HUDEP-2 (cell line): ENCODE data around the gene ATRX.
"Not testable (repeated sequence)": the region's sequence is repeated elsewhere in the genome, so short reads cannot be mapped to it uniquely, and the experiment has no call there.

Experiments used
- DNase-seq, 76 experiments: peaks; one replicate each; lab custom pipeline; 2025; ENCODE audit not compliant: unreplicated experiment in 76 of 76; lab: John Stamatoyannopoulos, UW

Gene ATRX

DNA sequence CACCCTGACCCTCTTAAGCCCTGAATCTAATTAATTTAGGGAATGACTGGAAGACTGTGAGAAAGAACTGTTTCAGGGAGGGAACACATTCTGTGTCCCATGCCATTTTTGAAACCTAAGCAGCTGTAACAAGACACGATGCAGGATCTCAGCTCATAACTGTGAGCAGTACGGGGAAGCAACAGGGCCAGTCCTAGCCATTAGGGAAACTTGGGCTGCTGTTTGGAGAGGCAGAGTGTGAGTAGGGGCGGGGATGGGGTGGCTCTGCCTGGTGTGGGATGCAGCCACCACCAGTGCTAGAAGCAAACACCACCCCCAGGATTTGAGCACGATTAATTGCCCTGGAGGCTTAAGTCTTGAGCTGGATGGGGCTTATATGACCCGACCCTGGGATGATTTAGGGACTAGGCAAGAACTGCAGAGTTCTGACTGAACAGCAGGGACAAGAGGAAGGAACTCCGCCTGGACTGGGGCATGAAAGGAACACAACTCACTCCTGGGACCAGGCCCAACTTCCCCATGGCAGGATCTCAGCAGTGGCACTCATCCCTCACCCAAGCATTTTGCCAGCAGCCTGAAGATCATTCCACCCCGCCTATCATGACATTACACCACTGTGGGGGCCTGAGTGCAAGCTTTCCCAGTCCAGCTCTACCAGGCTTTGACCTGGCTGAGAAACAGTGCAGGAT lies 43.1 kb downstream of the ATRX start:
- no peak for DNase-seq

DNA sequence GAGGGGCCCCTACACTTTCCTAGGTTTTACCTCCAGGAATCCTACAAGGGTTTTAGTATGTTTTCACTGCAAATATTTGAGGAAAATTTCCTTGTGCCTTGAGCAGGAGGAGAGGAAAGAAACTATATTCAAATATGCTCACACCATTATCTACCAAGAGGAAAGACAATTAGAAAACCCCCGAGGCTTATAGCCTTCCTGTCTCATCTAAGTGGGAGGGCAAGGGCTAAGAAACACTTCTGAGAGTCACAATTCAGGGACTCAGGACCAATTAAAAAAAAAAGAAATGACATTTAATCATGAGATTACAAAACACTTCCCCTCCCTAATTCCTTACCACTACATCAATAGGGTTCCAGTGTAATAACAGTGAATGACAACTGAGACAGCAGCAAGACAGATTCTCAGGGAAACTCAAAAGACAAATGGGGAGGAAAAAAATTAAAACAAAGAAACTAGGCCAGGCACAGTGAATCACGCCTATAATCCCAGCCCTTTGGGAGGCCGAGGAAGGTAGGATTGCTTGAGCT lies 45.6 kb downstream of the ATRX start:
- DNase-seq = no peak

DNA sequence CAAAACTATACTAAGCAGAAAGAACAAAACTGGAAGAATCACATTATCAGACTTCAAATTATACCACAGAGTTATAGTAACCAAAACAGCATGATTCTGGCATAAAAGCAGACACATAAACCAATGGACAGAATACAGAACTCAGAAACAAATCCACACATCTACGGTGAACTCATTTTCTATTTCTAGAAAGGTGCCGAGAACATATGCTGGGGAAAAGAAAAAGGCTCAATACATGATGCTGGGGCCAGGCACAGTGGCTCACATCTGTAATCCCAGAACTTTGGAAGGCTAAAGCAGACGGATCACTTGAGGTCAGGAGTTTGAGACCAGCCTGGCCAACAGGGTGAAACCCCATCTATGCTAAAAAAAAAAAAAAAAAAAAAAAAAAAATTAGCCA lies 52.7 kb downstream of the ATRX start:
- DNase-seq = no peak

DNA sequence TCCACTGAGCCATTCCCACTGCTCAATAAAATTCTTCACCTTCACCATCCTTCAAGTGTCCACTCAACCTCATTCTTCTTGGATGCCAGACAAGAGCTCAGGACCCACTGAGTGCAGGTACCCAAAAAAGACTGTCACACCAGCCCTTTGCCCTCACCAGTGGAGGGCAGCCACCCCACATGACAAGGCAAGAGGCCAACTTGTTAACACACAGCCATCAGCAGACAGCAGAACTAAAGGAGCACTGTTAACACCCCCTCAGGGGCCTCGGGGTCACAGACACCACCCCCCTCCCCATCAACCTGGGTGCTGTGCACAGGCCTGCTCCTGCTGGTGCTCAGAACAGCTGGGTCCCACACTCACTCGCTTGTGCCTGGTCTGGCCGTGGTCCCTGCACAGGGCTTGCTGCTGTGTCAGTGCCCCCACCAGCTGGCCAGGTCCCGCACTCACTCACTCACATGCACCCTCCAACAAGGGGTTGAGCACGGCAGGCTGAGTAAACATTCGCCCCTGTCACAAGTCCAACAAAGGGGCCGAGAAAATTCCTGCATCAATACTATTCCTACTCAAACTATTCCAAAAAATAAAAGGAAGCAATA lies 54.1 kb downstream of the ATRX start:
- peak in 11 of 76 experiments; percentile 0 to 16 (median 1) for DNase-seq

DNA sequence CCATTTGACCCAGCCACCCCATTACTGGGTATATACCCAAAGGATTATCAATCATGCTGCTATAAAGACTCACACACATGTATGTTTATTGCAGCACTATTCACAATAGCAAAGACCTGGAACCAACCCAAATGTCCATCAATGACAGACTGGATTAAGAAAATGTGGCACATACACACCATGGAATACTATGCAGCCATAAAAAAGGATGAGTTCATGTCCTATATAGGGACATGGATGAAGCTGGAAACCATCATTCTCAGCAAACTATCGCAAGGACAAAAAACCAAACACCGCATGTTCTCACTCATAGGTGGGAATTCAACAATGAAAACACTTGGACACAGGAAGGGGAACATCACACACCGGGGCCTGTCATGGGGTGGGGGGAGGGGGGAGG lies 59.9 kb downstream of the ATRX start:
- not testable (repeated sequence) for DNase-seq

DNA sequence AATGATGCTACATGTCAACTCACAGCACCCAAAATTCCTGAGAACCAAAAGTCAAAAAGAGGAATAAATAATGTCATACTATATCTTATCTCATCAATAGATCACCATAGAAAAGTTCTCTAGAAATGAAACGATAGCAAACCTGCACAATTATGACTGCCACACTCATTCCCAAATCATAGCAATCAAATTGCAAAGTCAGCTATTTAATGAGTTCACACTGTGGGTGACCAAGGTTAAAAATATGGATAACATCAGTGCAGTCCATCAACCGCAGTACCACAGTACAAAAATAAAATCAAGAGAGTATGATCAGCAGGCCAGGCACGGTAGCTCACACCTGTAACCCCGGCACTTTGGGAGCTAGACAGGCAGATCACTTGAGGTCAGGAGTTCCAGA lies 62.3 kb downstream of the ATRX start:
- DNase-seq = no peak

DNA sequence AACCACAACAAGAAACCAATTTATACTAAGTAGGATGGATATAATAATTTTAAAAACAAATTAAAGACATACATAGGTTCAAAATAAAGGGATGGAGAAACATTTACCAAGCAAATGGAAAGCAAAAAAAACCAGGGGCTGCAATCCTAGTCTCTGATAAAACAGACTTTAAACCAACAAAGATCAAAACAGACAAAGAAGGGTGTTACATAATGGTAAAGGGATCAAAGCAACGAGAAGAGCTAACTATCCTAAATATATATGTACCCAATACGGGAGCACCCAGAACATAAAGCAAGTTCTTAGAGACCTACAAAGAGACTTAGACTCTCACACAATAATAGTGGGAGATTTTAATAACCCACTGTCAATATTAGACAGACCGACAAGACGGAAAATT lies 66.6 kb downstream of the ATRX start:
- DNase-seq = no peak

DNA sequence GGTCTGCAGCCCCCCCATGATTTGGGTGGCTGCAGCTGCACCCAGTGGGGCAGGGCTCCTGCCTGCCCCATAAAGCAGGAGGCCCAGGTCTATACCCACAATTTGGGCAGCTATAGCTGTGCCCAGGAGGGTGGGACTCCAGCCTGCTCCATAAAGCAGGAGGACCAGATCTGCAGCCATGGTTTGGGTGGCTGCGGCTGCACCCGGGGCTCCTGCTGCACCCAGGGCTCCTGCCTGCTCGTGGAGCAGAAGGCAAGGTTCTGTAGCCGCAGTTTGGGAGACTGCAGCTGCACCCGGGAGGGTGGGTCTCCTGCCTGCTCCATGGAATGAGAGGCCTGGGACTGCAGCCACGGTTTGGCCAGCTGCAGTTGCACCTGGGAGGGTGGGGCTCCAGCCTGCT lies 81.1 kb downstream of the ATRX start:
- no peak for DNase-seq

DNA sequence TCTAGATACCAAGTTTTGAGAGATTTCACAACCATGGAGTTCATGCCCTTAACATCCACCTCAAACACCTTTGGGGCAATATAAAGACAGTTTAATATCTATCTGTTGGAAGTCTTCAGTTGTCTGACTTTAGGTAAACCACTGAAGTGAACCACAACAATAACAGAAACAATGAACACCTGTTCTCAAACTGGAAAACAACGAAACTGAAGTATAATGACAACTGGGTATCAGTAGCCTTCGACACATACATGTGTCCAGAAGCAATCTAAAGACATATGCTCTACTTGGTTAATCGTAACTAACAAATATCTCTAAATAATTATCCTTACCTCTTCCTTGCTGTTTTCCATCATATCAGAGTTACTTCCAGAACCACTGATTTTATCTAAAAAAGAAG lies 87.8 kb downstream of the ATRX start:
- no peak for DNase-seq

DNA sequence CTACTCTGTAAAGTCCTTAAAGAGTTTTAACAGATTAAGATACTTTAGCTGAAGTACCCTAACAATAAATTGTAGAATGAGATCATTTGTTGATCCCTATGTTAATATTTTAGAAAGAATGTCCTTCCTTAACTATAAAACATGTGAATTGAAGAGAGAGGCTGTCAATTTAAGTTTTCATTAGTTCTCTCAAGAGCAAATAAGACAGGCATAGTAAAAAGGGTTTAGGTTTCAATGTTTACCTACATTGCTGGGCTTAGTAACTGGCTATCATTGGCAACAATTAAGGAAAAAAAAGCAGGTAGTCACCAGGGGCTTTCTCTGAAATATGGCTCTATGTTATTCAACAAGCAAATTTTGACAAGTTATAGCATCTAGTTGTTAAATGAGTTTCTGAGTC lies 91.5 kb downstream of the ATRX start:
- no peak for DNase-seq

DNA sequence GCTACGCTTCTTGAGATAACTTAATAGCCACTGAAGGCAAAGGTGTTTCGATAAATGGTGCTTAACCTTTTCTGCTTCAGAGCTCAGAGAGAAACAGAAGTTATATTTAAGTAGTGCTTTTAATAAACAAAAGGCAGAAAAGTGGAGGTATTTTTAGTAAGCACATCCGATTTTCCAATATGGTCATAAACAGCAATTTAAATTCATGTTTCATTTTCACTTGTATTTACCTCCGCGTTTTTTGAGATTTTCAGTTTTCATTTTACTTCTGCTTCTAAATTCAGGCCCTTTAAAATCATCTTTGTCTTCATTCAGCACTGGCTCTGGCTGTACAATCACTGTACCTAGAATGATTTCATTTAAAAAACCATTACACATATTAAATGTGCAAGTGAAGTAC lies 92.4 kb downstream of the ATRX start:
- DNase-seq = no peak

DNA sequence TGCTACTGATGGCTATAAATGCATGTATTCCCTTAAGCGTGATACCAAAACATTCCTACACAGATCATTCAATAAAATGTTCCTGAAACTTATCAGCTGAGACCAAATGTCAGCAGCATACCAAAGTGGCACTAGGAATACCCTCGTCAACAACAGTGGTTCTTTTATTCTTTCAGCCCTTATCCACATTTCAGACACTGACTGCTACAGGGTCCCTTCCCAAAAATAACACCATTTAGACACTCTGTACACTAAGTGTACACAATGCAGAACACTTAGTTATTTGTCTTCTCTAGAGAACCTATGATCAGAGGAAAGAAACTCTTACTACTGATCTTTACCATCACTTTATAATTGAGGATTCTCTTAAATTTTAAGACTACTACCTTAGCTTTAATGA lies 94.1 kb downstream of the ATRX start:
- no peak for DNase-seq

DNA sequence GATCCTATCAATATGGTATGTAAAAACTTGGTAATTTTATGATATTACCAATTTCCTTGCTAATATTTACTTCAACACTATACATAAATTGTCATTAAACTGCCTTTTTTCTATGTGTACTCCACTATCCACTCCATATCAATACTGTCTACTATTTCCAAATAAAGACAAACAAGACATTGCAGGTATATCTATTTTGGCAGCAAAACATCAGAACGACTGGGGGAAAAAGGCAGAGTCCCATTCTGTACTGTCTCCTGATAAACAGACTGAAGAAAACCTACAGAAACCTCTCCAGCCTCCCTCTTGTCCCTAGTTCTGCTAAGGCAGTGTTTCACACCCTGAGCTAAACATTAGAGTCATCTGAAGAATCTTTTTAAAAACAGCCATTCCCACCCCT lies 96.6 kb downstream of the ATRX start:
- DNase-seq = no peak

DNA sequence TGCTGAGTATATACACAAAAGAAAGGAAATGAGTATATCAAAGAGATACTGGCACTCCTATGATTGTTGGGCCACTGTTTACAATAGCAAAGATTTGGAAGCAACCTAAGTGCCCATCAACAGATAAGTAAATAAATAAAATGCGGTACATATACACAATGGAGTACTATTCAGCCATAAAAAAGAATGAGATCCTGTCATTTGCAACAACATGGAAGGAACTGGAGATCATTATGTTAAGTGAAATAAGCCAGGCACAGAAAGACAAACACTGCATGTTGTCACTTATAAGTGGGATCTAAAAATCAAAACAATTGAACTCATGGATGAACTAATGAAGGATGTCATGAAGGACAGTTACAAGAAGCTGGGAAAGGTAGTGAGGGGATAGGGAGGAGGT lies 100.3 kb downstream of the ATRX start:
- DNase-seq = not testable (repeated sequence)

DNA sequence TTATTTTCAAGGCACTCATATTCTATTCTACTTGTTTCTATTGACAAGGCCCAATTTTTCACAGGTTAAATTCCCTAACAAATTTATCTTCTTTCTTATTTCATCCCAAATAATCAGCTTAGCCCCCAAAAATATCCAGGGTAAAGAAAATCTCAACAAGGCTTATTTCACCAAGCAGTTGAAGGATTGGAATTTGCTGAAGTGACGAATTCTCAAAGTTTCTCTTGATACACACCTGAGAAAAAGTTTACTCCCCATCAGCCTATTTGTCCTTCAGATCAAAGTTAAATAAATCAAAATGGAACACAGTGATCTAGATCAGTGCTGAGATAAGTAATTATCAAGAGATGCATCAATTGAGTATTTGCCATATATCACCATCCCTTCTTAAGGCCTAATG lies 106.9 kb downstream of the ATRX start:
- DNase-seq = no peak

DNA sequence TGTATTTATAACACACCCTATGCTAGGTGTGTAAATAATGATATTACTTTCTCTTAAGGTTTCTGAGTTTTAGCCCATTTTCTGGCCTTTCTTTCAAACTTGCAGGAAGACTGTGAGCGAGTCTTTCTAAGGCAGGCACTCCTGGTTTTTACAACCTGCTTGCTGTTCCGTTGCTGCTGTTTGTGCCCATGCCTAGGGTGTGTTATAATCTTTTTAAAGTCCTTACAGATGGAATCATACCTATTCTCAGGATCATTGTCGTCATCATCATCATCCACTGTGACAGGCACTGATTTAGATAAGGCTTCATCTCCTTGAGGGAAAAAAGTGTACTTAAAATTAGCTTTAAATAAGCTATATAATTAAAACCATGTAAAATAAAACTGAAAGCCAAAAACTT lies 110.0 kb downstream of the ATRX start:
- no peak for DNase-seq

DNA sequence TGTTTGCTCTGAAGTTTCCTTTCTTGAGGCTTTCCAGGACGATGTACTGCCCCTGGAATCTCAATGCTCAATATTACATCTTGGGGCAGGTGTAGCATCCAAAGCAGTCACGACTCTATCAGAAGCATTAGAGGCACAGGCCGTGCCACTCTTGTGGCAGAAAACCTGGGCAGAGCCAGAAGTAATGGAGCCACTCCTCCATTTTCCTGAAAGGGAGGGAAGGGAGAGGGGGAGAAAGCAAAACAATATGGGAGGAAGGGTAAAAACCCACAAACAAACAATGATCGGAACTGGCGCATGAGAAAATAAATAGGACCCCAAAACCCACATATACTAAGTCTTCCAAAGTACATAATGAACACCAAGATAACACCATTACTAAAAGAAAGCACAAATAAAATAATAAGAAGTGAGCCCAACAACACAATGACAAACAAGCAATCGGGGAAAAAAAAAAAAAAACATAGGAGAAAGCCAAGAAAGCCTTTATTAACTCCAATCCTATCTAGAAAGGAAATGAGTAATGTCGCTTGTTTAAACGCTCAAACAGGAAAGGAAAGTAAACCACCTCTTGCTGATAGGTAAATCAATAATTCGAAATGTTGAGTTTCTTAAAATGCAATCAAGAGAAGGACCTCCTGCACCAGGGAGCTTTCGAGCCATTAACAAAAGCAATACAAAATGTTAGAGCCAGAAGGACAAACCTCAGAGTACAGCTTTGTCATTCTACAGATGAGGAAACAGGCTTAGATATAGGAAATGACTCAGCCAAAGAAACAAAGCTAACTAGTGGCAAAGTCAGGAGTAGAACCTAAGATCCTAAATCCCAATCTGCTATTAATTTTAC lies 117.4 kb downstream of the ATRX start:
- peak in 1 of 76 experiments; percentile 0 for DNase-seq

DNA sequence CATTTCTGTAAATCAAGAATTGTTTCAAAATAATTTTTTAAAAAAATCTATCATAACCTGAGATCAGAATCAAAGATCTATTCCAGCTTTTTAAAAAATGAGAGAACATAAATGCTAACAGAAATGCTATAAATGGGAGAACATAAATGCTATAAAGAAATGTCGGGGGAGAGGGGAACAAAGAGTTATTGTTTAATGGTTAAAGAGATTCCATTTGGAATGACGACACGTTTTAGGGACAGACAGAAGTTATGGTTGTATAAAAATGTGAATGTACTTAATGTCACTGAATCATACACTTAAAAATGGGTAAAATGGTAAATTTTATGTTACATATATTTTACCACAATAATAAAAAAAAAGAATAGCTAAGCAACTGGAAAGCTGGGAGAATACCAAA lies 127.1 kb downstream of the ATRX start:
- DNase-seq = no peak

DNA sequence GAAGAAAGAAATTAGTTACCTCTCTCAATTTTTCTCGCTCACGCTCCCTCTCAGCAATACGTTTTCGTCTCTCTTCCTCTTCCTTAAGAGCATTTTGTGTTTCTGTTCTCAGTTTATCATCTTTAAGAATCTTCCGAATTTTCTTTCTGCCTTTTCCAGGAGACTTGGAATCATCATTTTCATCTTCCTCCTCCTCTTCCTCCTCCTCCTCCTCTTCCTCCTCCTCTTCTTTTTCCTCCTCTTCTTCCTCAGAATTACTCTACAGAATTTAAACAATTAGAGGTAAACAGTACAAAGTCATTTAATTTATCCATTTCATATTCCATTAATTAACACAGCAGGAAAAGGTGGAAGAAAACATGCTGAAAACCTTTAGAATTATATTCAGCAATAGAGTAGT lies 133.9 kb downstream of the ATRX start:
- DNase-seq = no peak

DNA sequence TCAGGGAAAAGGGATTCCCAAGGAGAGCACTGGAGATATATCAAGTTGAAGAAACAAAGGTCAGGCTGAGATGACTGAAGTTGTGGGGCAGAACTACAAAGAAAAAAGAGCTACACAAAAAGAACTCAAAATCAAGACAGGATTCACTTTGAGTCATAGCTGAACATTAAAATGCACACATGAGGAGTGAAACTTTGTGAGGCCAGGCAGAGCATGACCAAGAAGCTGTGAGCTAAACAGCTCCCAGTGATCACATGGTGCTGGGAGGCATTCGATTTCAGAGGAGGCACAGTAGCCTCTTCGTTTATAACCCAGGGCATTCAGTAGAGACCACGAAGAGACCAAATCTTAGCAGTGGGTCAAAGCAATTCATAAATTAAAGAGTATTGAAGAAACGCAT lies 145.3 kb downstream of the ATRX start:
- no peak for DNase-seq

DNA sequence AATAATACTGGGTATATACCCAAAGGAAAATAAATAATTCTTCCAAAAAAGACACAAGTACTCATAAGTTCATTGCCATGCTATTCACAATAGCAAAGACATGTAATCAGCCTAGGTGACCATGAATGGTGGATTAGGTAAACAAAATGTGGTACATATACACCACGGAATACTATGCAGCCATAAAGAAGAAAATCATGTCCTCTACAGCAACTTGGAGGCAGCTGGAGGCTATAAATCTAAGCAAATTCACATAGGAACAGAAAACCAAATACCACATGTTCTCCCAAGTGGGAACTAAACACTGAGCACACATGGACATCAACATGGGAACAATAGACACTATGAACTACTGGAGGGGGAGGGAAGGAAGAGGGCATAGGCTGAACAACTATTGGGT lies 146.2 kb downstream of the ATRX start:
- no peak for DNase-seq

DNA sequence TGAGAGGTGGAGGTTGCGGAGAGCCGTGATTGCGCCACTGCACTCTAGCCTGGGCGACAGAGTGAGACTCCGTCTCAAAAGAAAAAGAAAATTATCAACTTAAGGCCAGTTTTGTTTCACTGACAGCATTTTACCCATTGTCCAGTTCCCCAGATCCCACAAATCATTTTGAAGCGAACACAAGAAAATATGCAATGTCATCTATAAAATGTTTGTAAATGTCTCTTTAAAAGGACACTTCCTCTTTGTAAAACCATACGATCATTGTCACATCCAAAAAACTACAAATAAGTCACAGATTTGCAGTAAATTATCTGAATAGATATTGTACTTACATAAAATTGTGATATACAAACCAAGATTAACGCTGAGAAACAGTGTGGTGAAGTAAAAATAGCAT lies 147.6 kb downstream of the ATRX start:
- no peak for DNase-seq
